OCI-LY7 (cell line): ENCODE measurements around the gene NMRK2. TPM values are rescaled to one million over a fixed set of nuclear protein-coding genes. Genes with fewer than 3 reads are reported as not detected.
"Not testable (repeated sequence)": the region's sequence is repeated elsewhere in the genome, so short reads cannot be mapped to it uniquely, and the experiment has no call there.

Source experiments
- BruUV-seq: library from RNA; stranded (reverse); fragments of 400-500 nt; replicated peaks from 2 replicates; lab custom pipeline; 2021; lab: Mats Ljungman, UMichigan
- CTCF ChIA-PET: fragments of 300-600 bp; sonication (Branson Sonifier 250); formaldehyde crosslinking; loops from one replicate; lab custom pipeline; 2022; ENCODE audit warnings: antibody characterized with exemption; ENCODE audit not compliant: unreplicated experiment; lab: Charles Lee
- POLR2A ChIA-PET: fragments of 300-600 bp; sonication (Branson Sonifier 250); formaldehyde crosslinking; loops from one replicate; lab custom pipeline; 2022; ENCODE audit warnings: antibody characterized with exemption; lab: Charles Lee
- DNase-seq: peaks from one replicate; pipeline ENCODE4 v3.0.0-alpha.2; 2015; ENCODE audit warnings: low spot score
- H2AFZ ChIP-seq: fragments of 200-600 bp; sonication (generic), shearing (Covaris generic); 2 replicates; pipeline ENCODE4 v1.6.1; 2014; ENCODE audit warnings: mild to moderate bottlenecking, antibody characterized with exemption, low read length, moderate library complexity
- H3K27ac ChIP-seq: fragments of 200-600 bp; sonication (generic); 2 replicates; pipeline ENCODE4 v1.5.1; 2014; ENCODE audit warnings: mixed run types, low read depth, mild to moderate bottlenecking, moderate library complexity, low read length, inconsistent platforms; ENCODE audit not compliant: poor library complexity, severe bottlenecking
- H3K36me3 ChIP-seq: fragments of 200-600 bp; sonication (generic); 2 replicates; pipeline ENCODE4 v1.6.1; 2014; ENCODE audit warnings: mild to moderate bottlenecking, antibody characterized with exemption, low read length, moderate library complexity, mixed read lengths; ENCODE audit not compliant: insufficient read depth
- H3K4me1 ChIP-seq: fragments of 200-600 bp; sonication (generic); 2 replicates; pipeline ENCODE4 v1.5.1; 2014; ENCODE audit warnings: mild to moderate bottlenecking, low read length; ENCODE audit not compliant: insufficient read depth, poor library complexity, severe bottlenecking
- H3K4me2 ChIP-seq: fragments of 200-600 bp; sonication (generic); 2 replicates; pipeline ENCODE4 v1.6.1; 2014; ENCODE audit warnings: mild to moderate bottlenecking, low read length
- H3K4me3 ChIP-seq: fragments of 200-600 bp; sonication (generic); 2 replicates; pipeline ENCODE4 v1.5.1; 2014; ENCODE audit warnings: mild to moderate bottlenecking, low read depth, low read length; ENCODE audit not compliant: poor library complexity, severe bottlenecking
- H3K79me2 ChIP-seq: fragments of 200-600 bp; sonication (generic); 2 replicates; pipeline ENCODE4 v1.6.1; 2016; ENCODE audit warnings: low read depth, mild to moderate bottlenecking, low read length, moderate library complexity, mixed read lengths; ENCODE audit not compliant: insufficient read depth
- H3K9me2 ChIP-seq: fragments of 200-600 bp; sonication (generic); 2 replicates; pipeline ENCODE4 v1.6.1; 2016; ENCODE audit warnings: mild to moderate bottlenecking, low read length, mixed read lengths; ENCODE audit not compliant: insufficient read depth
- H3K9me3 ChIP-seq: fragments of 200-600 bp; sonication (generic); 2 replicates; pipeline ENCODE4 v1.6.1; 2014; ENCODE audit warnings: mild to moderate bottlenecking, mixed run types, low read length, mixed read lengths
- H4K20me1 ChIP-seq: fragments of 200-600 bp; sonication (generic); 2 replicates; pipeline ENCODE4 v1.6.1; 2014; ENCODE audit warnings: mild to moderate bottlenecking, antibody characterized with exemption, low read length, moderate library complexity, mixed read lengths; ENCODE audit not compliant: insufficient read depth
- CTCF ChIP-seq: fragments of 200-600 bp; sonication (generic); conservative IDR thresholded peaks from 2 replicates; pipeline ENCODE4 v1.5.1; 2014; ENCODE audit warnings: mild to moderate bottlenecking, antibody characterized with exemption, low read length, moderate library complexity, mixed read lengths
- EZH2phosphoT487 ChIP-seq: fragments of 200-600 bp; sonication (generic); IDR thresholded peaks from 2 replicates; pipeline ENCODE4 v1.6.1; 2018; ENCODE audit warnings: low read depth, borderline replicate concordance, mild to moderate bottlenecking, mixed run types, antibody characterized with exemption, low read length, moderate library complexity, mixed read lengths
- intact Hi-C: fragments of 100-400 bp; cut with micrococcal nuclease; formaldehyde crosslinking; loops from one replicate; pipeline ENCODE4 v1.10.0; 2022; ENCODE audit not compliant: unreplicated experiment
- total RNA-seq, 2 experiments: library from RNA; depleted of rRNA in 1 of 2; stranded (reverse); fragments of >200 nt in 1 of 2; shearing (Covaris generic) in 1 of 2; gene quantifications; 2 replicates each; pipeline ENCODE4 v1.2.3, GENCODE V29; 2014 to 2022

Gene NMRK2
- total RNA-seq, 2 experiments from 2014 or later: not detected

DNA sequence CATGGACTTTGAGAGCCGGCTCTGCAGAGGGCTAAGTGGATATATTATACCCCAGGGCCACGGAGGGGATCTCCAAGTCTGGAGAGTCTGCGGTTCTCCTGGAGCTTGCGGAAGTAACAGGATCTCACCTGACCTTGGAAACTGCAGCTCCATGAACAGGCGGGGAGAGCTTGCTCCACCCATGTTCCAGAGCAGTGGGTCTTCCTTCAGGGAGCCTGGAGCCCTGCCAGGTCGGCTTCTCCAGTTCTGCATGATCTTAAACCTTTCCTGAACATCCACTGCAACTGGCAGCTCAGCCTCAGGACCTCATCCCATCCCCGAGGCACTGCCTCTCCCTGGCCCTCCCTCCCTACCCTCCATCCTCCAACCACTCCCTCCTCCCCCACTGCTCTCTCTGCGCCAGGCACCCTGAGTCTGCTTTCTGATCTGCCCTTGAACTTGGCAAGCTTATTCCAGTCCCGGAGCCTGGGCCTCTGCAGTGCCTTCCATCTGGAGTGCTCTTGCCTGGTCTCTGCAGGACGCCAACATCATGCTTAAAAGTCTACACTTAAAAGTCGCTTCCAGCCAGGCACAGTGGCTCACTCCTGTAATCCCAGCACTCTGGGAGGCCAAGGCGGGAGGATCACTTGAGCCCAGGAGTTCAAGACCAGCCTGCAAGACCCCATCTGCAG, 39.2 kb upstream of the NMRK2 start:
- no peaks in the 10 kb centered on the region for H3K36me3 ChIP-seq
- no TSS peak for BruUV-seq
- no peaks in the 10 kb centered on the region for H3K9me3 ChIP-seq
- no peak overlapping the region for H3K4me3 ChIP-seq
- DNase-seq: no peak
- TF ChIP-seq EZH2phosphoT487: no peak
- TF ChIP-seq CTCF: no peak
- H3K79me2 ChIP-seq: no peaks in the 10 kb centered on the region
- H3K4me1 ChIP-seq: no peaks in the 10 kb centered on the region
- H4K20me1 ChIP-seq: no peaks in the 10 kb centered on the region
- no peak overlapping the region for H3K4me2 ChIP-seq
- intact Hi-C loops: no loop called here
- POLR2A ChIA-PET: no interaction called here
- H3K27ac ChIP-seq: no peak overlapping the region
- no peaks in the 10 kb centered on the region for H3K9me2 ChIP-seq
- no peak overlapping the region for H2AFZ ChIP-seq
- CTCF ChIA-PET: no interaction called here

DNA sequence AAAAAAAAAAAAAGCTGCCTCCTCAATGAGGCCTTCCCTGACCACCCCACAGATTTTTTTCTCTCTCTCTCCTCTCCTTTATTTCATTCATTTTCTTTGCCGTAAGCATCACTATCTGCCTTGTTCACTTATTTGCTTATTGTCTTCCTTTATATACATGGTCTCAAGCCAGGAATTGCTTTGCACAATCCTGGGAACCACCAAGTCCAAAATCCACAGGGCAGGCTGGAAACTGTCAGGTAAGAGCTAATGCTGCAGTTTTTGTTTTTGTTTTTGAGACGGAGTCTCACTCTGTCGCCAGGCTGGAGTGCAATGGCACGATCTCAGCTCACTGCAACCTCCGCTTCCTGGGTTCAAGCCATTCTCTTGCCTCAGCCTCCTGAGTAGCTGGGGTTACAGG, 37.9 kb upstream of the NMRK2 start:
- H4K20me1 ChIP-seq, H2AFZ ChIP-seq, H3K36me3 ChIP-seq, H3K9me2 ChIP-seq, CTCF ChIA-PET, BruUV-seq, H3K9me3 ChIP-seq, H3K79me2 ChIP-seq, H3K4me2 ChIP-seq, DNase-seq, H3K27ac ChIP-seq, H3K4me3 ChIP-seq, intact Hi-C loops, H3K4me1 ChIP-seq: not testable (repeated sequence)
- POLR2A ChIA-PET: interaction anchor here (0.6 kb wide), 1 partner anchor 1691 kb away, joined by 3 read pairs; no protein-coding TSS in a partner anchor

GRCh38 chr19:3895788-3896187, 37.1 kb upstream of the NMRK2 start:
- no peaks in the 10 kb centered on the region for H3K36me3 ChIP-seq
- H3K9me3 ChIP-seq: no peaks in the 10 kb centered on the region
- intact Hi-C loops: no loop called here
- no peaks in the 10 kb centered on the region for H4K20me1 ChIP-seq
- POLR2A ChIA-PET: interaction anchor here (0.7 kb wide), 1 partner anchor 30 kb away, joined by 4 read pairs; no protein-coding TSS in a partner anchor
- no peak for DNase-seq
- H3K9me2 ChIP-seq: no peaks in the 10 kb centered on the region
- H3K79me2 ChIP-seq: no peaks in the 10 kb centered on the region
- no peak overlapping the region for H3K4me3 ChIP-seq
- no TSS peak for BruUV-seq
- no peak overlapping the region for H3K4me2 ChIP-seq
- CTCF ChIA-PET: no interaction called here
- TF ChIP-seq CTCF: no peak
- no peak for TF ChIP-seq EZH2phosphoT487
- no peak overlapping the region for H3K27ac ChIP-seq
- no peaks in the 10 kb centered on the region for H3K4me1 ChIP-seq
- no peak overlapping the region for H2AFZ ChIP-seq
